ENCODE results near the gene NXF3.
"Not testable (repeated sequence)": the region's sequence is repeated elsewhere in the genome, so short reads cannot be mapped to it uniquely, and the experiment has no call there.

NXF3 gene

DNA sequence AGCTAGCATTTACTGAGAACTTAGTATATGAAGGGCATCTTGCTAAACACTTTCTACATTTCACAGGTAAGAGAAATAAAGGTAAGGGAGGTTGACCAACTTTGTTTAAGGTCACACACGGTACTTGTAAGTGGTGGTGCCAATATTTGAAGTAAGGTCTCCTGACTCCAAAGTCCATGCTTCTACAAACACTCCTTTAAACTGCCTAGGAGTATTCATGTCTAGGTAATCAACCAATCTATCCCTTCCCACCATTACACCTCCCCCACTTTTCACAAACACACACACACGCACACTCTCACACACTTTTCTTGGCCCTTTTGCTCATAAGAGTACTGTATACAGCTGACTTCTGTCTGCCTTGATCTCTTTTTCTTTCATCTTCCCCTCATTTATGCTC, 36.0 kb downstream of the NXF3 start:
- Histone ChIP-seq H3K36me3 (no peaks in the 10 kb centered on the region), H3K4me1 (ENCODE audit: control insufficient read depth in 1 of 2, insufficient read depth in 1 of 2, low read depth in 1 of 2, low read length in 1 of 2) (no peaks in the 10 kb centered on the region), H3K9me3 (no peaks in the 10 kb centered on the region), H3K27ac (no peak overlapping the region), H3K27me3 (no peaks in the 10 kb centered on the region), H3K4me3 (ENCODE audit: low read depth in 1 of 2, low read length in 1 of 2) (no peak overlapping the region)
- TF ChIP-seq, protein P1, sequence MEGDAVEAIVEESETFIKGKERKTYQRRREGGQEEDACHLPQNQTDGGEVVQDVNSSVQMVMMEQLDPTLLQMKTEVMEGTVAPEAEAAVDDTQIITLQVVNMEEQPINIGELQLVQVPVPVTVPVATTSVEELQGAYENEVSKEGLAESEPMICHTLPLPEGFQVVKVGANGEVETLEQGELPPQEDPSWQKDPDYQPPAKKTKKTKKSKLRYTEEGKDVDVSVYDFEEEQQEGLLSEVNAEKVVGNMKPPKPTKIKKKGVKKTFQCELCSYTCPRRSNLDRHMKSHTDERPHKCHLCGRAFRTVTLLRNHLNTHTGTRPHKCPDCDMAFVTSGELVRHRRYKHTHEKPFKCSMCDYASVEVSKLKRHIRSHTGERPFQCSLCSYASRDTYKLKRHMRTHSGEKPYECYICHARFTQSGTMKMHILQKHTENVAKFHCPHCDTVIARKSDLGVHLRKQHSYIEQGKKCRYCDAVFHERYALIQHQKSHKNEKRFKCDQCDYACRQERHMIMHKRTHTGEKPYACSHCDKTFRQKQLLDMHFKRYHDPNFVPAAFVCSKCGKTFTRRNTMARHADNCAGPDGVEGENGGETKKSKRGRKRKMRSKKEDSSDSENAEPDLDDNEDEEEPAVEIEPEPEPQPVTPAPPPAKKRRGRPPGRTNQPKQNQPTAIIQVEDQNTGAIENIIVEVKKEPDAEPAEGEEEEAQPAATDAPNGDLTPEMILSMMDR (IDR thresholded peaks at IDR 0.05) = no peak

DNA sequence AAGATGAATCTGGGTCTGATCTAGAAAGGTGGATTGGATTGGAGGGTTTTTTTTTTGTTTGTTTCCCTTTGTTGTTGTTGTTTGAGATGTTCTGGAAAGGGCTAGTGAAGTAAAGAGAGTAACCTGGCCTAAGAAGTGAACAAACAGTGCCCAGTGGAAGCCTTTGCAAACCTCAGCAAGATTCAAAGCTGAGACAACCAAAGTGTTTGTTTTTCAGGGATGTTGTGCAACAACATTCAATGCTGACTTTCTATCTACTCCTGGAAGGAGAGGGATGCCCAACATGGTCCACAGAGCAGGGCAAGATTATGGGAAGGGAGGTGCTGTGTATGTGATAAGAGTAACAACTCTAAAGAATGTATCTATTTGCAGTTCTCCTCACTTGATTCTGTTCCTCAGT, 40.3 kb downstream of the NXF3 start:
- Histone ChIP-seq H3K4me3 (ENCODE audit: low read depth in 1 of 2, low read length in 1 of 2) (no peak overlapping the region), H3K27ac (no peak overlapping the region), H3K27me3 (no peaks in the 10 kb centered on the region), H3K4me1 (ENCODE audit: control insufficient read depth in 1 of 2, insufficient read depth in 1 of 2, low read depth in 1 of 2, low read length in 1 of 2) (no peaks in the 10 kb centered on the region), H3K36me3 (no peaks in the 10 kb centered on the region), H3K9me3 (no peaks in the 10 kb centered on the region)
- TF ChIP-seq, protein P1 (IDR thresholded peaks at IDR 0.05) = no peak

DNA sequence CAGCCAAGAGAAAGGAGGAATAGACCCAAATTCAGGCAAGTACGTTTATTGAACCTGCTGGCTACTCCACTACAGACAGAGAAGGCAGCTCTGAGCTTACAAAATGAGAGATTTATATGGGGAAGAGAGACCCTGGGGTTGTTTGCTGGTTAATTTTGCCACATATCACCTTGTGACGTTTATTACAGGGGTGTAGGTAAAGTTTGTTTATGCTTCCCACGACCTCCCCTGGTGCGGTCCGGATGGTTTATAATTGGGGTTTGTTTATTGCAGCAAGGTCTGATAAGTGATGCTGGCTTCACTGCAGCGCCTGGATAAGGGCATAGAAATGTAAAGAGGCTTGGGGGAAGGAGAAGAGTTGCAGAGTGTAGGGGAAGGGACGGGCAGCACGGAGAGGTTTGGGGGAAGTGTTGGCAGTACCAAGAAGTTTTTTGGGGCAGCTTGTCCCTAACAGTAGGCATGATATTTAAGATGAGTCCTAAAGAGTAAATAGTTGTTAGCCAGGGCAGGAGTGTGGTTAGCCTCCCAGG, 41.6 kb downstream of the NXF3 start:
- Histone ChIP-seq H3K4me1 (ENCODE audit: control insufficient read depth in 1 of 2, insufficient read depth in 1 of 2, low read depth in 1 of 2, low read length in 1 of 2) (no peaks in the 10 kb centered on the region), H3K9me3 (no peaks in the 10 kb centered on the region), H3K4me3 (ENCODE audit: low read depth in 1 of 2, low read length in 1 of 2) (no peak overlapping the region), H3K27me3 (no peaks in the 10 kb centered on the region), H3K27ac (no peak overlapping the region), H3K36me3 (no peaks in the 10 kb centered on the region)
- TF ChIP-seq, protein P1 (IDR thresholded peaks at IDR 0.05) = no peak

DNA sequence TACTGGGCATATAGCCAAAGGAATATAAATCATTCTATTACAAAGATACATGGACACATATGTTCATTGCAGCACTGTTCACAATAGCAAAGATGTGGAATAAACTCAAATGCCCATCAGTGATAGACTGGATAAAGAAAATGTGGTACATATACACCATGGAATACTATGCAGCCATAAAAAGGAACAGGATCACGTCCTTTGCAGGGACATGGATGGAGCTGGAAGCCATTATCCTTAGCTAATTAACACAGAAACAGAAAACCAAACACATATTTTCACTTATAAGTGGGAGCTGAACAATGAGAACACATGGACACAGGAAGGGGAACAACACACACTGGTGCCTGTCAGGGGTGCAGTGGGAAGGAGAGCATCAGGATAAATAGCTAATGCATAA, 59.6 kb downstream of the NXF3 start:
- not testable (repeated sequence) for H3K36me3 ChIP-seq; H3K9me3 ChIP-seq; H3K27ac ChIP-seq; H3K4me3 ChIP-seq (ENCODE audit: low read depth in 1 of 2, low read length in 1 of 2); H3K27me3 ChIP-seq; H3K4me1 ChIP-seq (ENCODE audit: control insufficient read depth in 1 of 2, insufficient read depth in 1 of 2, low read depth in 1 of 2, low read length in 1 of 2)

Data from neutrophil (primary cell).